Thoracic aorta (tissue), 2 donors: Measurements from ENCODE around the gene CEPT1. TPM values are rescaled to one million over a fixed set of nuclear protein-coding genes. Genes with fewer than 3 reads are reported as not detected.

ENCODE experiments used
- ATAC-seq: fragments of 150-250 bp; one replicate; pipeline ENCODE4 v1.8.0; 2017; ENCODE audit warnings: low read depth; ENCODE audit not compliant: insufficient number of reproducible peaks, low FRiP score
- DNase-seq: peaks from one replicate; pipeline ENCODE4 v3.0.0-alpha.2; 2020; ENCODE audit warnings: low spot score
- H3K27ac ChIP-seq, 2 donors: fragments of 200-600 bp; sonication (generic); 1 replicate in 1 of 2; 2 replicates in 1 of 2; pipeline ENCODE4 v1.5.1; 2016; ENCODE audit warnings: mild to moderate bottlenecking in 2 of 2, moderate library complexity in 2 of 2
- H3K27me3 ChIP-seq: fragments of 200-600 bp; sonication (generic); replicated peaks from 2 replicates; pipeline ENCODE4 v1.6.0; 2016; ENCODE audit warnings: mild to moderate bottlenecking; ENCODE audit not compliant: insufficient read depth
- H3K36me3 ChIP-seq: fragments of 200-600 bp; sonication (generic); one replicate; pipeline ENCODE4 v1.5.1; 2016
- H3K4me1 ChIP-seq, 2 donors: fragments of 200-600 bp; sonication (generic); 1 replicate in 1 of 2; 2 replicates in 1 of 2; pipeline versions ENCODE4 v1.5.1 to v1.6.0; 2016; ENCODE audit warnings: low read depth in 2 of 2, mild to moderate bottlenecking in 1 of 2; ENCODE audit not compliant: control insufficient read depth in 1 of 2
- H3K4me3 ChIP-seq: fragments of 200-600 bp; sonication (generic); 2 replicates; pipeline ENCODE4 v1.5.1; 2016; ENCODE audit warnings: mild to moderate bottlenecking
- H3K9me3 ChIP-seq: fragments of 200-600 bp; sonication (generic); 2 replicates; pipeline ENCODE4 v1.5.1; 2016
- total RNA-seq, 2 donors: library from RNA; depleted of rRNA; stranded (reverse); fragments of >200 nt; gene quantifications; one replicate each; pipeline versions ENCODE4 v1.1.0 to v1.2.3, GENCODE V29; 2016
- TF ChIP-seq, protein P1 (sequence below): fragments of 200-600 bp; sonication (generic); IDR thresholded peaks from one replicate; pipeline ENCODE4 v1.5.1; 2019; ENCODE audit warnings: antibody characterized with exemption

CEPT1 gene
- total RNA-seq, 2 donors from 2014 or later, result 31.0 to 33.5 TPM

- TF ChIP-seq, protein P1, sequence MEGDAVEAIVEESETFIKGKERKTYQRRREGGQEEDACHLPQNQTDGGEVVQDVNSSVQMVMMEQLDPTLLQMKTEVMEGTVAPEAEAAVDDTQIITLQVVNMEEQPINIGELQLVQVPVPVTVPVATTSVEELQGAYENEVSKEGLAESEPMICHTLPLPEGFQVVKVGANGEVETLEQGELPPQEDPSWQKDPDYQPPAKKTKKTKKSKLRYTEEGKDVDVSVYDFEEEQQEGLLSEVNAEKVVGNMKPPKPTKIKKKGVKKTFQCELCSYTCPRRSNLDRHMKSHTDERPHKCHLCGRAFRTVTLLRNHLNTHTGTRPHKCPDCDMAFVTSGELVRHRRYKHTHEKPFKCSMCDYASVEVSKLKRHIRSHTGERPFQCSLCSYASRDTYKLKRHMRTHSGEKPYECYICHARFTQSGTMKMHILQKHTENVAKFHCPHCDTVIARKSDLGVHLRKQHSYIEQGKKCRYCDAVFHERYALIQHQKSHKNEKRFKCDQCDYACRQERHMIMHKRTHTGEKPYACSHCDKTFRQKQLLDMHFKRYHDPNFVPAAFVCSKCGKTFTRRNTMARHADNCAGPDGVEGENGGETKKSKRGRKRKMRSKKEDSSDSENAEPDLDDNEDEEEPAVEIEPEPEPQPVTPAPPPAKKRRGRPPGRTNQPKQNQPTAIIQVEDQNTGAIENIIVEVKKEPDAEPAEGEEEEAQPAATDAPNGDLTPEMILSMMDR, result no peak
These were observed 64.4 kb downstream of the CEPT1 start for GRCh38 chr1:111204201-111204982.

GRCh38 chr1:111204983-111205713 is 65.1 kb downstream of the CEPT1 start:
- peak overlapping the region; percentile 83 for H3K4me3 ChIP-seq

More at GRCh38 chr1:111204201-111204982, 64.4 kb downstream of the CEPT1 start:
- ATAC-seq, result no peak
- Histone ChIP-seq H3K36me3 (no peaks in the 10 kb centered on the region), H3K27me3 (no peaks in the 10 kb centered on the region), H3K4me3 (peak overlapping the region; percentile 83), H3K27ac (peak overlapping the region; percentile 35 to 59), H3K9me3 (no peaks in the 10 kb centered on the region), H3K4me1 (peaks cover 0 to 20% of the 10 kb centered on the region in 2 donors)
- DNase-seq, result no peak

GRCh38 chr1:111205714-111206050 is 65.7 kb downstream of the CEPT1 start:
- Histone ChIP-seq H3K9me3 (no peaks in the 10 kb centered on the region), H3K4me3 (no peak overlapping the region), H3K36me3 (no peaks in the 10 kb centered on the region), H3K27me3 (no peaks in the 10 kb centered on the region), H3K27ac (no peak overlapping the region), H3K4me1 (peaks cover 0 to 20% of the 10 kb centered on the region in 2 donors)
- ATAC-seq (no peak), DNase-seq (no peak)
- TF ChIP-seq, protein P1, result no peak

More at GRCh38 chr1:111204983-111205713, 65.1 kb downstream of the CEPT1 start:
- H3K9me3 ChIP-seq, result no peaks in the 10 kb centered on the region
- TF ChIP-seq, protein P1, result no peak
- no peaks in the 10 kb centered on the region for H3K36me3 ChIP-seq
- DNase-seq (no peak), ATAC-seq (no peak)
- H3K27me3 ChIP-seq, result no peaks in the 10 kb centered on the region
- peaks cover 0 to 20% of the 10 kb centered on the region in 2 donors for H3K4me1 ChIP-seq
- no peak overlapping the region for H3K27ac ChIP-seq

DNA sequence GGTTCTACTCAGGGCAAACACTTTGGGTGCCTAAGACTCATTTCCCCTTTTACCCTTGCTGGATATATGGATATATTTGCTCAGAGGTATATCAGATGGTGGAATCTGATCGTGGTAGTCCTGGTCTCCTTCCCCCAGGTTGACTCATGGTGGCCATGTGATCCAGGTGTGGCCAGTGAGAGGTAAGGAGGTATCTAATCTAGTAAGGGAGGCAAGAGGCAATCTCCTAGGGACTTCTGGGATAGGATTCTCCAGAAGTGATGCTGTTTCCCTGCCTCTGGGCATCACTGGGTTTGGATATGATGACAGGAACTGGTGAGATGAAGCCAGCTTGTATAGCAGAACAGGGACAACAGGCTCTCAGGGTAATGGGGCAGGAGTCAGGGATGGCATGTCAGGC is 68.9 kb downstream of the CEPT1 start:
- ATAC-seq (no peak), DNase-seq (no peak)
- no peak overlapping the region for H3K27ac ChIP-seq
- TF ChIP-seq, protein P1, result no peak
- H3K9me3 ChIP-seq, result no peaks in the 10 kb centered on the region
- H3K36me3 ChIP-seq, result no peaks in the 10 kb centered on the region
- no peak overlapping the region for H3K4me3 ChIP-seq
- no peaks in the 10 kb centered on the region for H3K27me3 ChIP-seq
- peaks cover 0 to 11% of the 10 kb centered on the region in 2 donors for H3K4me1 ChIP-seq

DNA sequence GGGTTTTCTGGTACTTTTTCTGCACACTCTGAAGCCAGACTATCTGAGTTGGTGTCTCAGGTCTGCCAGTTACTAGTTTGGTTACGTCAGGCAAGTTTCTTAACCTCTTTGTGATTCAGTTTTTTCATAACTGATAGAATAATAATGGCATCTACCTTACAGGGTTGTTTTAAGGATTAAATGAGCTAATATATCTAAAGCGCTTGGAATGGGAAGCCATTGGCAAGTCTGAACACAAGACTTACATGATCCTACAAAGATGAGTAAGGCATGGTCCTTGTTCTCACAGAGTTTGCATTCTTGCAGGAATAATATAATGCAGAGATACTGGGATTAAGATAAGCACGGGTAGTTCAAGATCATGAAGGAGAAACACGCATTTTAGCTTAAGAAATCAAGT is 69.6 kb downstream of the CEPT1 start:
- ATAC-seq, result no peak

More for the DNA sequence above, 69.6 kb downstream of the CEPT1 start:
- H3K9me3 ChIP-seq, result no peaks in the 10 kb centered on the region
- DNase-seq, result no peak
- no peaks in the 10 kb centered on the region for H3K27me3 ChIP-seq
- TF ChIP-seq, protein P1, result no peak
- no peak overlapping the region for H3K4me3 ChIP-seq
- H3K27ac ChIP-seq, result no peak overlapping the region
- no peaks in the 10 kb centered on the region for H3K36me3 ChIP-seq
- H3K4me1 ChIP-seq, result peaks cover 0 to 4% of the 10 kb centered on the region in 2 donors
